PC-3 (cell line): ENCODE data around the gene EPB41L4B. TPM values are rescaled to one million over a fixed set of nuclear protein-coding genes. Genes with fewer than 3 reads are reported as not detected.

ENCODE experiments used
- ATAC-seq: fragments of 200-7000 bp; cut with Tn5 transposase; 2 replicates; pipeline ENCODE4 v1.9.1; 2020; ENCODE audit warnings: mild to moderate bottlenecking, moderate library complexity
- BruUV-seq: library from RNA; stranded (reverse); fragments of 400-500 nt; replicated peaks from 2 replicates; lab custom pipeline; 2021; lab: Mats Ljungman, UMichigan
- CTCF ChIA-PET: fragments of 300-600 bp; sonication (Branson Sonifier 250); formaldehyde crosslinking; loops from one replicate; lab custom pipeline; 2022; ENCODE audit warnings: antibody characterized with exemption; lab: Charles Lee
- POLR2A ChIA-PET: fragments of 300-600 bp; sonication (Branson Sonifier 250); formaldehyde crosslinking; loops from one replicate; lab custom pipeline; 2022; ENCODE audit warnings: antibody characterized with exemption; ENCODE audit not compliant: unreplicated experiment; lab: Charles Lee
- DNase-seq: peaks from one replicate; pipeline ENCODE4 v3.0.0-alpha.2; 2015
- H2AFZ ChIP-seq: fragments of 300-600 bp; sonication (generic); 2 replicates; pipeline ENCODE4 v1.6.0; 2016; ENCODE audit warnings: antibody characterized with exemption, low read length
- H3F3A ChIP-seq: fragments of 300-600 bp; sonication (generic); one replicate; pipeline ENCODE4 v1.6.0; 2017; ENCODE audit warnings: antibody characterized with exemption, low read length, control low read depth, mild to moderate bottlenecking; ENCODE audit not compliant: unreplicated experiment
- H3K27ac ChIP-seq: fragments of 300-600 bp; sonication (generic); 2 replicates; pipeline ENCODE4 v1.5.1; 2016; ENCODE audit warnings: mild to moderate bottlenecking, low read length
- H3K27me3 ChIP-seq: fragments of 300-600 bp; sonication (generic); 2 replicates; pipeline ENCODE4 v1.6.1; 2016; ENCODE audit warnings: low read length, mixed read lengths
- H3K36me3 ChIP-seq: fragments of 300-600 bp; sonication (generic); 2 replicates; pipeline ENCODE4 v1.6.1; 2016; ENCODE audit warnings: low read depth, mixed run types, low read length, mixed read lengths
- H3K4me1 ChIP-seq: fragments of 300-600 bp; sonication (generic); 2 replicates; pipeline ENCODE4 v1.5.1; 2016; ENCODE audit warnings: low read length; ENCODE audit not compliant: insufficient read depth
- H3K4me2 ChIP-seq: fragments of 300-600 bp; sonication (generic); 2 replicates; pipeline ENCODE4 v1.6.0; 2016; ENCODE audit warnings: low read length
- H3K4me3 ChIP-seq: fragments of 300-600 bp; sonication (generic); 2 replicates; pipeline ENCODE4 v1.5.1; 2016; ENCODE audit warnings: mild to moderate bottlenecking, low read length, mixed read lengths
- H3K79me2 ChIP-seq: fragments of 300-600 bp; sonication (generic); 2 replicates; pipeline ENCODE4 v1.6.1; 2017; ENCODE audit warnings: low read length, mixed read lengths
- H3K9ac ChIP-seq: fragments of 300-600 bp; sonication (generic); 2 replicates; pipeline ENCODE4 v1.6.0; 2016; ENCODE audit warnings: mild to moderate bottlenecking, low read length
- H3K9me2 ChIP-seq: fragments of 300-600 bp; sonication (generic); replicated peaks from 2 replicates; pipeline ENCODE4 v1.6.1; 2016; ENCODE audit warnings: mixed run types, low read length, mixed read lengths
- H3K9me3 ChIP-seq: fragments of 300-600 bp; sonication (generic); 2 replicates; pipeline ENCODE4 v1.6.1; 2016; ENCODE audit warnings: low read length, mixed read lengths
- H4K20me1 ChIP-seq: fragments of 300-600 bp; sonication (generic); 2 replicates; pipeline ENCODE4 v1.6.1; 2016; ENCODE audit warnings: low read length, mixed read lengths
- EZH2 ChIP-seq: fragments of 300-600 bp; sonication (generic); IDR thresholded peaks from one replicate; pipeline ENCODE4 v1.6.1; 2017; ENCODE audit warnings: antibody characterized with exemption, mild to moderate bottlenecking, low read length; ENCODE audit not compliant: unreplicated experiment
- EZH2phosphoT487 ChIP-seq: fragments of 300-600 bp; sonication (generic); IDR thresholded peaks from 2 replicates; pipeline ENCODE4 v1.6.1; 2018; ENCODE audit warnings: mild to moderate bottlenecking, antibody characterized with exemption, low read length, borderline replicate concordance
- intact Hi-C: fragments of 100-400 bp; cut with micrococcal nuclease; formaldehyde crosslinking; loops from 2 replicates; pipeline ENCODE4 v1.9.0; 2023
- total RNA-seq: library from RNA; depleted of rRNA; stranded (reverse); fragments of >200 nt; gene quantifications from 2 replicates; pipeline ENCODE4 v1.2.3, GENCODE V29; 2014
- TF ChIP-seq, protein P1 (sequence below): fragments of 300-600 bp; sonication (generic); conservative IDR thresholded peaks from 2 replicates; pipeline ENCODE4 v1.5.1; 2017; ENCODE audit warnings: antibody characterized with exemption, low read depth, mild to moderate bottlenecking, low read length

The EPB41L4B gene
- total RNA-seq, 1 experiment from 2014 or later = 11.2 TPM

DNA sequence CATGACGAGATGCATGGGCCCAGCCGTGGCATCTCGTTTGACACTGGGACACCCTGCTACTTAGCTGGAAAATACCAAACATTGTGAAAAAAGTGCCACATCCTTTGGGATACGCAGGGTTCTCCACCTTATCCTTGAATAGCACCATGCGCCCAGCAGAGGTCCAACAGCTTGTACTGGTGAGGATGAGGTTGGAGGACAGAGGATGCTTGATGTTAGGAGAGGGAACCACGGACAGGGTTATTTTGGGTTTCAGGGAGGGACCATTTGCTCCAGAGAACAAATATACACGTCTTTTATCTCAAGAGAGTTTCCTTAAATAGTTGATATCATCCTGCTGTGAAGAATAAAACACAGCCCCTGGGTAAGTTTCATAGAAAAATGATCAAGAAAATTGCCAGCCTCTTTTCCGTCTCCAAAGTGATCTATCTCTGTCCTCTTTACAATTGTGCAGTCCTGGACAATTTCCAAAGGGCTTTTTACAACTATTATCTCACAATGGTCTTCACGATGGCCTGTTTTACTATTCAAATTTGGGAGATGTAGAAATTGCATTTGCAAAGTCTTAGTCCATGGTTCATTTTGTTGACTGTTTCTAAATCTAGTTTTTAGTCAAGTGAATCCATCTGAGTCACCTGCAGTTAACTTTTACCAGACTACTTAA lies 133.9 kb downstream of the EPB41L4B start:
- ATAC-seq = no peak
- H4K20me1 ChIP-seq = no peaks in the 10 kb centered on the region
- TF ChIP-seq, protein P1, sequence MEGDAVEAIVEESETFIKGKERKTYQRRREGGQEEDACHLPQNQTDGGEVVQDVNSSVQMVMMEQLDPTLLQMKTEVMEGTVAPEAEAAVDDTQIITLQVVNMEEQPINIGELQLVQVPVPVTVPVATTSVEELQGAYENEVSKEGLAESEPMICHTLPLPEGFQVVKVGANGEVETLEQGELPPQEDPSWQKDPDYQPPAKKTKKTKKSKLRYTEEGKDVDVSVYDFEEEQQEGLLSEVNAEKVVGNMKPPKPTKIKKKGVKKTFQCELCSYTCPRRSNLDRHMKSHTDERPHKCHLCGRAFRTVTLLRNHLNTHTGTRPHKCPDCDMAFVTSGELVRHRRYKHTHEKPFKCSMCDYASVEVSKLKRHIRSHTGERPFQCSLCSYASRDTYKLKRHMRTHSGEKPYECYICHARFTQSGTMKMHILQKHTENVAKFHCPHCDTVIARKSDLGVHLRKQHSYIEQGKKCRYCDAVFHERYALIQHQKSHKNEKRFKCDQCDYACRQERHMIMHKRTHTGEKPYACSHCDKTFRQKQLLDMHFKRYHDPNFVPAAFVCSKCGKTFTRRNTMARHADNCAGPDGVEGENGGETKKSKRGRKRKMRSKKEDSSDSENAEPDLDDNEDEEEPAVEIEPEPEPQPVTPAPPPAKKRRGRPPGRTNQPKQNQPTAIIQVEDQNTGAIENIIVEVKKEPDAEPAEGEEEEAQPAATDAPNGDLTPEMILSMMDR = no peak
- TF ChIP-seq EZH2phosphoT487 (no peak), EZH2 (no peak)
- no peak for DNase-seq
- no peaks in the 10 kb centered on the region for H3K79me2 ChIP-seq
- CTCF ChIA-PET = no interaction called here
- no peaks in the 10 kb centered on the region for H3K36me3 ChIP-seq
- no TSS peak for BruUV-seq
- H2AFZ ChIP-seq = no peak overlapping the region
- H3K27ac ChIP-seq = no peak overlapping the region
- H3K27me3 ChIP-seq = no peaks in the 10 kb centered on the region
- H3K9me3 ChIP-seq = no peaks in the 10 kb centered on the region
- H3K4me3 ChIP-seq = no peak overlapping the region
- no peak overlapping the region for H3K4me2 ChIP-seq
- intact Hi-C loops = loop anchor here (10.0 kb wide), 1 partner anchor 68 kb away; no protein-coding TSS in a partner anchor
- H3K4me1 ChIP-seq = no peaks in the 10 kb centered on the region
- POLR2A ChIA-PET = no interaction called here
- no peak overlapping the region for H3K9ac ChIP-seq
- H3F3A ChIP-seq = no peaks in the 10 kb centered on the region
- H3K9me2 ChIP-seq = no peaks in the 10 kb centered on the region

DNA sequence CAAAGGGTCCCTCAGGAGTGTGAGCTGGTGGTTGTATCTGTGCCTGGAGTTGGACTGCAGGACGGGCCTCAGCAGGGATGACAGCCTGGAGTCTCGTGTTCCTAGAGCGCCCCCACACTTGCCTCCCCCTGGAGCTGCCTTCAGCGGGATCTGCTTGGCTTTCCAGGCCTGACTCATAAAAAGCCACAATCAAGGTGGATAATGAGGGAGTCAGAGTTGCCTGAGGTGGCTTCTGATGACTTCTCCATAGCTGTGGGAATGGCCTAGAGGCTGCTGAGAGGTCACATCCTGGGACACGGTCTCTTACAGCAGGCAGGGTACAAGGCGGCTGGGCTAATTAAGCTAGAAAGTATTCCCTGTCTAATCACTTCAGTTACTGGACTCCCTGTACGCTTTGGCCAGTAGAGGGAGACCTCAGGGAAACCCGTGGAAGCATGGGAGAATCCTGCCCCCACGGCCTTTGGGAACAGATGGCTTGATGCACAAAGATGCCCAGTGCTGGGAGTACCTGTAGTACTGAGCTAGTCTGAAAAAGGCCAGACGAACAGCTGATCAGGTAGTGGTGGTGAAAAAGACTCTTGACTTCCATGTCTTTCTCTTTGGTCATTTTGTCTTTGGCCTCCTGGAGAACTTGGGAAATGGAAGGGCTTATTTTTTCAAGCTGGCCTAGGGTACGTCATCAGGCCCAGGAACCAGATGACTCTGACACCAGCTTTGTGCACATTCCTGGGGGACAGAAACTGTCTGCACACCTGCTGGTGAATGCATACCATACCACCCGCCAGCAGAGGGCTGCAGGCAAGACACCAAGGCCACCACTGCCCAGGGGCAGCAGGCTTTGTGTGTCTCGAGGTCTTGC lies 137.7 kb downstream of the EPB41L4B start:
- Histone ChIP-seq H3K79me2 (no peaks in the 10 kb centered on the region), H3K36me3 (no peaks in the 10 kb centered on the region), H4K20me1 (no peaks in the 10 kb centered on the region), H3K4me1 (no peaks in the 10 kb centered on the region), H3K27me3 (no peaks in the 10 kb centered on the region), H2AFZ (no peak overlapping the region), H3K9ac (no peak overlapping the region), H3K9me3 (no peaks in the 10 kb centered on the region), H3K4me3 (no peak overlapping the region), H3K9me2 (no peaks in the 10 kb centered on the region), H3K4me2 (no peak overlapping the region), H3K27ac (no peak overlapping the region), H3F3A (no peaks in the 10 kb centered on the region)
- peak; percentile 94 for ATAC-seq
- no TSS peak for BruUV-seq
- ChIA-PET POLR2A (no interaction called here), CTCF (interaction anchor here (0.6 to 1.2 kb wide), 6 partner anchors 68 to 162 kb away, joined by 3 to 8 read pairs (median 4); no protein-coding TSS in a partner anchor)
- intact Hi-C loops = loop anchor here (2.0 to 10.0 kb wide), 2 partner anchors 72 to 138 kb away; partner anchors contain the start of gene EPB41L4B
- peak; percentile 55 for DNase-seq
- TF ChIP-seq, protein P1 = peak; percentile 63
- TF ChIP-seq EZH2phosphoT487 (no peak), EZH2 (no peak)
